PFSK-1 (cell line): ENCODE results near the gene TAGLN.

Experiments
- FOXP2 ChIP-seq: optimal IDR thresholded peaks from 2 replicates; pipeline ENCODE3; 2011; ENCODE audit warnings: borderline replicate concordance, control low read depth, inconsistent platforms; ENCODE audit not compliant: insufficient read depth; ENCODE audit errors: extremely low read length, extremely low read depth
- POLR2AphosphoS5 ChIP-seq: IDR thresholded peaks from 2 replicates; pipeline ENCODE4 v1.6.1; 2012; ENCODE audit warnings: low read depth, mild to moderate bottlenecking, control low read depth, low read length, moderate library complexity
- SIN3A ChIP-seq: IDR thresholded peaks from 2 replicates; pipeline ENCODE4 v1.6.1; 2012; ENCODE audit warnings: mild to moderate bottlenecking, low read length, moderate library complexity, borderline replicate concordance; ENCODE audit not compliant: insufficient read depth
- TAF1 ChIP-seq: IDR thresholded peaks from 2 replicates; pipeline ENCODE4 v1.6.1; 2012; ENCODE audit warnings: low read length, control low read depth, borderline replicate concordance; ENCODE audit not compliant: insufficient read depth
- TF ChIP-seq, protein P1 (sequence below), 2 experiments: IDR thresholded peaks; 2 replicates each; pipeline versions ENCODE4 v1.6.1 to v1.8.0; 2011 to 2012; ENCODE audit warnings: low read depth in 2 of 2, low read length in 2 of 2, control low read depth in 1 of 2, inconsistent platforms in 1 of 2, mild to moderate bottlenecking in 1 of 2, moderate library complexity in 1 of 2; ENCODE audit not compliant: insufficient read depth in 1 of 2

The TAGLN gene

DNA sequence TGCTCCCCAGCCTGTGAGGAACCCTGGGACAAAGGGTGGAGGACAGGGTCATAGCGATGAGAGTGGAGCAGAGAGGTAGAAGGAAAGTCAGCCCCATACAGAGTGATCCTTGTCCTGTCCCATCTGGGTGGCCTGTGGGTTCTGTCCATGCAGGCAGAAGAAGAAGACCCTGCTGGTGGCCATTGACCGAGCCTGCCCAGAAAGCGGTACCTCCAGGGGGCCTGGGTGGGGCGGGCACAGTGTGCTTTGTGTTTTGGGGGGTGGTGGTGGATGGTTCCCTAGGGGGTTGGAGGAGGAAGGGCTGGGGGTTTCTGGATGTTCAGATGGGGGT is 12.8 kb upstream of the TAGLN start:
- no peak for TF ChIP-seq FOXP2
- no peak for TF ChIP-seq POLR2AphosphoS5
- TF ChIP-seq TAF1, result no peak
- TF ChIP-seq, protein P1, sequence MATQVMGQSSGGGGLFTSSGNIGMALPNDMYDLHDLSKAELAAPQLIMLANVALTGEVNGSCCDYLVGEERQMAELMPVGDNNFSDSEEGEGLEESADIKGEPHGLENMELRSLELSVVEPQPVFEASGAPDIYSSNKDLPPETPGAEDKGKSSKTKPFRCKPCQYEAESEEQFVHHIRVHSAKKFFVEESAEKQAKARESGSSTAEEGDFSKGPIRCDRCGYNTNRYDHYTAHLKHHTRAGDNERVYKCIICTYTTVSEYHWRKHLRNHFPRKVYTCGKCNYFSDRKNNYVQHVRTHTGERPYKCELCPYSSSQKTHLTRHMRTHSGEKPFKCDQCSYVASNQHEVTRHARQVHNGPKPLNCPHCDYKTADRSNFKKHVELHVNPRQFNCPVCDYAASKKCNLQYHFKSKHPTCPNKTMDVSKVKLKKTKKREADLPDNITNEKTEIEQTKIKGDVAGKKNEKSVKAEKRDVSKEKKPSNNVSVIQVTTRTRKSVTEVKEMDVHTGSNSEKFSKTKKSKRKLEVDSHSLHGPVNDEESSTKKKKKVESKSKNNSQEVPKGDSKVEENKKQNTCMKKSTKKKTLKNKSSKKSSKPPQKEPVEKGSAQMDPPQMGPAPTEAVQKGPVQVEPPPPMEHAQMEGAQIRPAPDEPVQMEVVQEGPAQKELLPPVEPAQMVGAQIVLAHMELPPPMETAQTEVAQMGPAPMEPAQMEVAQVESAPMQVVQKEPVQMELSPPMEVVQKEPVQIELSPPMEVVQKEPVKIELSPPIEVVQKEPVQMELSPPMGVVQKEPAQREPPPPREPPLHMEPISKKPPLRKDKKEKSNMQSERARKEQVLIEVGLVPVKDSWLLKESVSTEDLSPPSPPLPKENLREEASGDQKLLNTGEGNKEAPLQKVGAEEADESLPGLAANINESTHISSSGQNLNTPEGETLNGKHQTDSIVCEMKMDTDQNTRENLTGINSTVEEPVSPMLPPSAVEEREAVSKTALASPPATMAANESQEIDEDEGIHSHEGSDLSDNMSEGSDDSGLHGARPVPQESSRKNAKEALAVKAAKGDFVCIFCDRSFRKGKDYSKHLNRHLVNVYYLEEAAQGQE (IDR thresholded peaks at IDR 0.05; ENCODE audit: insufficient read depth in 1 of 2, low read depth in 2 of 2, low read length in 2 of 2), result no peak
- no peak for TF ChIP-seq SIN3A

DNA sequence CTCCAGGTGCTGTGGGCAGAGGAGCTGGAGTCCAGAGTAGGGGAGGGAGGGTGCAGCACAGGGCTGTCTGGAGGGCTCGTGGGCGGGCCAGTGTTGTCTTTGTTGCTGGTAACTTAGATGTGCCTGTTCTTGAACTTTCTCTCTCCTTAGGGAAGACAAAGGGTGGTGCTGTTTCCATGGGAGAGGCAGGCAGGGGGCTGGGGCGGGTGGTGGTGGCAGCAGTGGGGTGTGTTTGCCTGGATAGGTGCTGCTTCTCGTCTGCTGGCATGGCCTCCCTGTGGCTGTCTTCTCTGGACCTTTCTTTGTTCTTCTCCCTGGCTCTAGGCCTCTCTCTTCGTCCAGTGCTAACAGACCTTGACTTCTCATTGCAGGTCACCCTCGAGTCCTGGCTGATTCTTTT is 12.2 kb upstream of the TAGLN start:
- no peak for TF ChIP-seq POLR2AphosphoS5
- TF ChIP-seq, protein P1 (IDR thresholded peaks at IDR 0.05; ENCODE audit: insufficient read depth in 1 of 2, low read depth in 2 of 2, low read length in 2 of 2), result no peak
- TF ChIP-seq SIN3A, result no peak

DNA sequence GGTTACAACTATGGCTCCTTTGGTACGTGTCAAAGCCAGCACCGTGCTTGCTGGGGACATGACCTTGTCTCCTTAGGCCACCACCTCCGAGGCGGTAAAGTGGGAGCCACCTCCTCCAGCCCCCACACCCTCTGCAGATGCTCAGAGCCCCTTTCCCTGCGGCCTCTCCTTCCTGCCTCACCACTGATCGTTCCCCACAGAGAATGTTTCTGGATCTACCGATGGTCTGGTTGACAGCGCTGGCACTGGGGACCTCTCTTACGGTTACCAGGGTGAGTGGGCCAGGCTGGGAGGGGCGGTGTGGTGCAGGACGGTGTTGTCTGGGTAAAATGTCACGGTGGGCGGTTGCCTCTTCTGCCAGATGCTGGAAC is 11.8 kb upstream of the TAGLN start:
- TF ChIP-seq TAF1 (no peak), POLR2AphosphoS5 (no peak), SIN3A (no peak), FOXP2 (no peak)
- TF ChIP-seq, protein P1 (IDR thresholded peaks at IDR 0.05; ENCODE audit: insufficient read depth in 1 of 2, low read depth in 2 of 2, low read length in 2 of 2), result no peak

DNA sequence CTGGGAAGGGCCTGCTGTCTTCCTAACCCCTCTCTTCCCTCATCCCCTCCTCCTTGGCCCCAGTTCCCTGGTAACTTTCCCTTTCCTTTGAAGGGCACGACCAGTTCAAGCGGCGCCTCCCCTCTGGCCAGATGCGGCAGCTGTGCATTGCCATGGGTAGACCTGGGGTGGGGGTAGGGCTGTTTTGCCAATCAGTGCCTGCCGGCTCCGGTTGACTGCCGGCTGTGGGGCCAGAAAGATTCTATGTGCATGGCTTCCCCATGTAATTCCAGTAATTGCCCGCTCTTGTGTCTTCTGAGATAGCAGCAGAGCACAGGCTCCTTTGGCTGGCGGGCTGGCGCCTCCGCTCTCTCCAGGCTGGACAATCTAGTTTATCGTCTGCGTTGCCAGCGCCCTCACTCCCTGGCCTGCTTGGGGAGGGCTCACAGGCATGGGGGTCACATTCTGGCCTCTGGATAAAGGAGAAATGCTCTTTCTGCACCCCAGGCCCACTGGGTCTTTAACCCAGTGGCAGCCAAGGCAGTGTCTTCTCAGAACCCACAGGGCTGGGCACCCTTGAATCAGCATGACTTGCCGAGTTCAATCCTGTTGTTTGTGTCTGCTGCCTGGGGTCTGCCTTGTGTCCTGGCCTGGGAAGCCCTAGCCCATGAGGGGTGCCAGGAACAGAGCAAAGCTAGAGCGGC is 11.2 kb upstream of the TAGLN start:
- TF ChIP-seq, protein P1 (IDR thresholded peaks at IDR 0.05; ENCODE audit: insufficient read depth in 1 of 2, low read depth in 2 of 2, low read length in 2 of 2), result no peak
- no peak for TF ChIP-seq SIN3A
- no peak for TF ChIP-seq POLR2AphosphoS5
- no peak for TF ChIP-seq FOXP2
- no peak for TF ChIP-seq TAF1

DNA sequence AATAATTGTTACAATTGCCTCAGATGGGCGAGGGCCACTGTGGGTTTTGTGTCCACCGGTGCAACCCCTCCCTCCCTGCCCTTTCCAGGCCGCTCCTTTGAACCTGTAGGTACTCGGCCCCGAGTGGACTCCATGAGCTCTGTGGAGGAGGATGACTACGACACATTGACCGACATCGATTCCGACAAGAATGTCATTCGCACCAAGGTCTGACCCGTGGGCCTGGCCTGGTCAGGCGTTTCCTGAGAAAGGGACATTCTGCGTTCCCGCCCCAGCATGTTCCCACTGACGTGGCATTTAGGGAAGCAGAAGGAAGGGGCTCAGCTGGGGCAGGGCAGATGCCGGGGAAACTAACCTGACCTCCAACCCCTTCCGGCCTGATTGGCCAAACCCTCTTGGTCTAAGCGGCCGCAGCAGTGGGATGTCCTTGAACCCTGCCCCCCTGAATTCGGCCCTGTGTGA is 10.5 kb upstream of the TAGLN start:
- TF ChIP-seq FOXP2 (no peak), POLR2AphosphoS5 (no peak), SIN3A (no peak), TAF1 (no peak)
- TF ChIP-seq, protein P1 (IDR thresholded peaks at IDR 0.05; ENCODE audit: insufficient read depth in 1 of 2, low read depth in 2 of 2, low read length in 2 of 2), result no peak
